H9 (cell line): ENCODE measurements around the gene VTI1B. TPM values are rescaled to one million over a fixed set of nuclear protein-coding genes. Genes with fewer than 3 reads are reported as not detected.

Source experiments
- DNase-seq: peaks from one replicate; pipeline ENCODE4 v3.0.0-alpha.2; 2017
- H2AFZ ChIP-seq: one replicate; pipeline ENCODE4 v1.6.1; 2013; ENCODE audit warnings: mild to moderate bottlenecking, low read length, control low read depth, moderate library complexity
- H2AK5ac ChIP-seq: 2 replicates; pipeline ENCODE4 v1.6.1; 2013; ENCODE audit warnings: low read length, control low read depth, mixed read lengths; ENCODE audit not compliant: insufficient read length
- H2BK120ac ChIP-seq: one replicate; pipeline ENCODE4 v1.6.1; 2013; ENCODE audit warnings: low read depth, mild to moderate bottlenecking, low read length, control low read depth, inconsistent platforms; ENCODE audit not compliant: poor library complexity, severe bottlenecking
- H2BK12ac ChIP-seq: 2 replicates; pipeline ENCODE4 v1.6.1; 2013; ENCODE audit warnings: low read length, control low read depth, mixed read lengths, low read depth; ENCODE audit not compliant: insufficient read length
- H2BK15ac ChIP-seq: 2 replicates; pipeline ENCODE4 v1.6.1; 2013; ENCODE audit warnings: low read depth, low read length, control low read depth
- H2BK20ac ChIP-seq: one replicate; pipeline ENCODE4 v1.6.1; 2013; ENCODE audit warnings: low read depth, mild to moderate bottlenecking, low read length, control low read depth, inconsistent platforms; ENCODE audit not compliant: poor library complexity, severe bottlenecking
- H2BK5ac ChIP-seq: 2 replicates; pipeline ENCODE4 v1.6.1; 2013; ENCODE audit warnings: low read length, control low read depth, mixed read lengths; ENCODE audit not compliant: insufficient read length
- H3K14ac ChIP-seq: 2 replicates; pipeline ENCODE4 v1.6.1; 2013; ENCODE audit warnings: low read length, control low read depth; ENCODE audit not compliant: insufficient read depth
- H3K18ac ChIP-seq: 2 replicates; pipeline ENCODE4 v1.6.1; 2013; ENCODE audit warnings: low read depth, mild to moderate bottlenecking, mixed read lengths, low read length, control low read depth; ENCODE audit not compliant: insufficient read length
- H3K23ac ChIP-seq: 2 replicates; pipeline ENCODE4 v1.6.1; 2013; ENCODE audit warnings: low read length, control low read depth, mixed read lengths, low read depth; ENCODE audit not compliant: insufficient read length
- H3K23me2 ChIP-seq: 2 replicates; pipeline ENCODE4 v1.6.1; 2013; ENCODE audit warnings: low read depth, mild to moderate bottlenecking, mixed read lengths, low read length, control low read depth; ENCODE audit not compliant: insufficient read length, poor library complexity, severe bottlenecking
- H3K27ac ChIP-seq: 2 replicates; pipeline ENCODE4 v1.5.1; 2013; ENCODE audit warnings: low read length, control low read depth, mixed read lengths, low read depth; ENCODE audit not compliant: insufficient read length
- H3K27me3 ChIP-seq: 2 replicates; pipeline ENCODE4 v1.6.1; 2013; ENCODE audit warnings: low read length, control low read depth, inconsistent platforms; ENCODE audit not compliant: insufficient read depth
- H3K4ac ChIP-seq: 2 replicates; pipeline ENCODE4 v1.6.1; 2013; ENCODE audit warnings: low read depth, mild to moderate bottlenecking, control low read depth, inconsistent platforms, low read length, moderate library complexity
- H3K4me1 ChIP-seq: 2 replicates; pipeline ENCODE4 v1.6.1; 2013; ENCODE audit warnings: low read length, control low read depth, inconsistent platforms; ENCODE audit not compliant: insufficient read depth
- H3K4me2 ChIP-seq: 2 replicates; pipeline ENCODE4 v1.6.1; 2013; ENCODE audit warnings: low read length, control low read depth, mixed read lengths; ENCODE audit not compliant: insufficient read length, insufficient read depth
- H3K56ac ChIP-seq: 2 replicates; pipeline ENCODE4 v1.6.1; 2013; ENCODE audit warnings: low read depth, mild to moderate bottlenecking, mixed read lengths, low read length, control low read depth; ENCODE audit not compliant: insufficient read length
- H3K79me1 ChIP-seq: 2 replicates; pipeline ENCODE4 v1.6.1; 2013; ENCODE audit warnings: low read depth, mild to moderate bottlenecking, moderate library complexity, low read length, control low read depth, inconsistent platforms; ENCODE audit not compliant: insufficient read depth, poor library complexity, severe bottlenecking
- H3K79me2 ChIP-seq: 2 replicates; pipeline ENCODE4 v1.6.1; 2013; ENCODE audit warnings: low read length, control low read depth, inconsistent platforms; ENCODE audit not compliant: insufficient read depth
- H3K9ac ChIP-seq: 2 replicates; pipeline ENCODE4 v1.6.1; 2013; ENCODE audit warnings: low read length, control low read depth, mixed read lengths; ENCODE audit not compliant: insufficient read length; ENCODE audit errors: extremely low read depth
- H3K9me3 ChIP-seq: one replicate; pipeline ENCODE4 v1.6.1; 2013; ENCODE audit warnings: low read depth, low read length, inconsistent platforms; ENCODE audit not compliant: control insufficient read depth
- H3T11ph ChIP-seq: one replicate; pipeline ENCODE4 v1.6.1; 2013; ENCODE audit warnings: mild to moderate bottlenecking, low read length, control low read depth, inconsistent platforms
- H4K20me1 ChIP-seq: one replicate; pipeline ENCODE4 v1.6.1; 2013; ENCODE audit not compliant: control insufficient read depth, insufficient read length, insufficient read depth
- H4K5ac ChIP-seq: 2 replicates; pipeline ENCODE4 v1.6.1; 2013; ENCODE audit warnings: low read depth, mild to moderate bottlenecking, mixed read lengths, low read length, control low read depth; ENCODE audit not compliant: insufficient read length
- H4K8ac ChIP-seq: replicated peaks from 2 replicates; pipeline ENCODE4 v1.6.1; 2013; ENCODE audit warnings: low read length, control low read depth, mixed read lengths, low read depth; ENCODE audit not compliant: insufficient read length
- H4K91ac ChIP-seq: 2 replicates; pipeline ENCODE4 v1.6.1; 2013; ENCODE audit warnings: low read depth, mild to moderate bottlenecking, moderate library complexity, mixed read lengths, low read length, control low read depth; ENCODE audit not compliant: insufficient read length
- H3K27ac Mint-ChIP-seq, 3 experiments: 2 replicates in 2 of 3; 3 replicates in 1 of 3; pipeline ENCODE4 v1.8.0; 2020 to 2021; ENCODE audit warnings: mixed read lengths in 3 of 3, mild to moderate bottlenecking in 1 of 3, moderate library complexity in 1 of 3
- H3K27me3 Mint-ChIP-seq: 2 replicates; pipeline ENCODE4 v1.8.0; 2021; ENCODE audit warnings: low read depth, mild to moderate bottlenecking, moderate library complexity, mixed read lengths
- H3K36me3 Mint-ChIP-seq, 3 experiments: 2 replicates in 2 of 3; 3 replicates in 1 of 3; pipeline ENCODE4 v1.8.0; 2020 to 2021; ENCODE audit warnings: low read depth in 3 of 3, mixed read lengths in 3 of 3; ENCODE audit not compliant: insufficient read depth in 1 of 3
- H3K4me1 Mint-ChIP-seq, 2 experiments: 2 replicates each; pipeline ENCODE4 v1.8.0; 2020; ENCODE audit warnings: mixed read lengths in 2 of 2
- H3K4me3 Mint-ChIP-seq, 2 experiments: 2 replicates in 1 of 2; 3 replicates in 1 of 2; pipeline ENCODE4 v1.8.0; 2020 to 2021; ENCODE audit warnings: mild to moderate bottlenecking in 2 of 2, mixed read lengths in 2 of 2, moderate library complexity in 1 of 2
- H3K9me3 Mint-ChIP-seq, 2 experiments: 2 replicates in 1 of 2; 3 replicates in 1 of 2; pipeline ENCODE4 v1.8.0; 2020; ENCODE audit warnings: mild to moderate bottlenecking in 2 of 2, mixed read lengths in 2 of 2, moderate library complexity in 1 of 2
- CTCF ChIP-seq: fragments of 200-600 bp; sonication (generic); conservative IDR thresholded peaks from 3 replicates; pipeline ENCODE4 v1.8.0; 2021; ENCODE audit warnings: antibody characterized with exemption, mild to moderate bottlenecking
- WGBS: extraction: QIAGEN DNeasy Blood & Tissue Kit; methylation state at CpG from one replicate; pipeline ENCODE4 v1.1.7; 2013; ENCODE audit warnings: missing lambda C conversion rate, low lambda C conversion rate, mixed read lengths; ENCODE audit not compliant: insufficient read length; ENCODE audit errors: extremely low coverage; 5-methylcytosine and 5-hydroxymethylcytosine counted together
- total RNA-seq: library from RNA; stranded (reverse); gene quantifications from 2 replicates; pipeline ENCODE4 v1.2.1, GENCODE V29; 2021

The VTI1B gene
- total RNA-seq, 1 experiment from 2014 or later: 118 TPM

- H3K9me3 ChIP-seq: no peaks in the 10 kb centered on the region
- H3K23me2 ChIP-seq: no peaks in the 10 kb centered on the region
- no CpG with 5 or more reads among the region's 4 CpGs for WGBS
- H4K91ac ChIP-seq: no peak overlapping the region
- H3K4me2 ChIP-seq: no peak overlapping the region
- H2AK5ac ChIP-seq: no peak overlapping the region
- H3K79me1 ChIP-seq: peaks cover 28% of the 10 kb centered on the region
- H3K18ac ChIP-seq: no peak overlapping the region
- H2BK5ac ChIP-seq: no peak overlapping the region
- Mint-ChIP-seq H3K27me3 (no peaks in the 10 kb centered on the region), H3K4me1 (peaks cover 15 to 17% of the 10 kb centered on the region in 2 experiments), H3K9me3 (no peaks in the 10 kb centered on the region), H3K4me3 (no peak overlapping the region), H3K27ac (no peak overlapping the region), H3K36me3 (peaks cover 75 to 79% (median 79%) of the 10 kb centered on the region in 3 experiments)
- H2BK20ac ChIP-seq: no peak overlapping the region
- H3K27ac ChIP-seq: no peak overlapping the region
- H3K23ac ChIP-seq: no peak overlapping the region
- TF ChIP-seq CTCF: no peak
- no peak overlapping the region for H3K9ac ChIP-seq
- no peak overlapping the region for H3K56ac ChIP-seq
- no peak overlapping the region for H4K5ac ChIP-seq
- H3K4me1 ChIP-seq: peaks cover 4% of the 10 kb centered on the region; the same call in 1 of the 2 replicates
- no peak overlapping the region for H2BK15ac ChIP-seq
- no peak overlapping the region for H3K14ac ChIP-seq
- H3T11ph ChIP-seq: no peak overlapping the region
- H2AFZ ChIP-seq: no peak overlapping the region
- H4K20me1 ChIP-seq: peaks cover under 1% of the 10 kb centered on the region
- peaks cover 20% of the 10 kb centered on the region for H3K79me2 ChIP-seq
- H2BK120ac ChIP-seq: no peak overlapping the region
- H4K8ac ChIP-seq: no peak overlapping the region
- no peak overlapping the region for H2BK12ac ChIP-seq
- no peak for DNase-seq
- H3K4ac ChIP-seq: no peak overlapping the region
- no peaks in the 10 kb centered on the region for H3K27me3 ChIP-seq
Measured at GRCh38 chr14:67690011-67690410, 15.6 kb upstream of the VTI1B start.
